GM12878 (cell line): Measurements from ENCODE around the gene CAMK4. TPM values are rescaled to one million over a fixed set of nuclear protein-coding genes. Genes with fewer than 3 reads are reported as not detected.

Experiments used
- ATAC-seq: fragments of 200-7000 bp; cut with Tn5 transposase; 3 replicates; pipeline ENCODE4 v1.9.1; 2020; ENCODE audit warnings: mild to moderate bottlenecking, moderate library complexity
- BruUV-seq: library from RNA; stranded (reverse); fragments of 400-500 nt; replicated peaks from 2 replicates; lab custom pipeline; 2021; lab: Mats Ljungman, UMichigan
- CTCF ChIA-PET: fragments of 300-600 bp; sonication (Branson Sonifier 250); formaldehyde crosslinking; extraction: SDS; loops from one replicate; lab custom pipeline; 2021; ENCODE audit warnings: inconsistent platforms; lab: Yijun Ruan, JAX
- POLR2A ChIA-PET: fragments of 350-600 bp; formaldehyde crosslinking; extraction: SDS; loops from one replicate; lab custom pipeline; 2021; ENCODE audit warnings: inconsistent platforms; lab: Charles Lee
- RAD21 ChIA-PET: fragments of 300-600 bp; sonication (Branson Sonifier 250); formaldehyde crosslinking; loops from one replicate; lab custom pipeline; 2023; ENCODE audit warnings: antibody characterized with exemption; ENCODE audit not compliant: unreplicated experiment; lab: Charles Lee
- SMC1A ChIA-PET: fragments of 300-600 bp; sonication (Branson Sonifier 250); formaldehyde crosslinking; loops from one replicate; lab custom pipeline; 2023; ENCODE audit not compliant: unreplicated experiment, uncharacterized antibody; lab: Charles Lee
- DNase-seq: peaks from one replicate; pipeline ENCODE4 v3.0.0-alpha.2; 2011; ENCODE audit warnings: low read depth, low spot score
- FAIRE-seq: peaks from 3 replicates; lab custom pipeline; 2011; peaks lifted over from hg19 to GRCh38; lab: Jason Lieb, UNC
- H2AFZ ChIP-seq: 2 replicates; pipeline ENCODE4 v1.6.0; 2011; ENCODE audit warnings: low read depth, low read length, control low read depth; ENCODE audit not compliant: control insufficient read depth
- H3K27ac ChIP-seq: 2 replicates; pipeline ENCODE4 v1.5.1; 2011; ENCODE audit warnings: control low read depth; ENCODE audit not compliant: control insufficient read depth, insufficient read depth
- H3K27me3 ChIP-seq, 2 experiments: replicated peaks in 1 of 2; 2 replicates each; pipeline versions ENCODE4 v1.6.0 to v1.6.1; 2011; ENCODE audit warnings: low read length in 1 of 2; ENCODE audit not compliant: control insufficient read depth in 2 of 2, insufficient read depth in 2 of 2
- H3K36me3 ChIP-seq, 2 experiments: 2 replicates each; pipeline ENCODE4 v1.5.1; 2011; ENCODE audit warnings: low read length in 1 of 2; ENCODE audit not compliant: control insufficient read depth in 2 of 2, insufficient read depth in 2 of 2
- H3K4me1 ChIP-seq: 2 replicates; pipeline ENCODE4 v1.6.1; 2011; ENCODE audit warnings: mild to moderate bottlenecking, low read length, moderate library complexity, mixed read lengths; ENCODE audit not compliant: control insufficient read depth, insufficient read depth
- H3K4me2 ChIP-seq: 2 replicates; pipeline ENCODE4 v1.6.0; 2011; ENCODE audit warnings: control low read depth; ENCODE audit not compliant: control insufficient read depth, insufficient read depth
- H3K4me3 ChIP-seq: fragments of 200-600 bp; sonication (generic); 2 replicates; pipeline ENCODE4 v1.5.1; 2016
- H3K79me2 ChIP-seq: 2 replicates; pipeline ENCODE4 v1.6.0; 2011; ENCODE audit warnings: low read length; ENCODE audit not compliant: control insufficient read depth, insufficient read depth
- H3K9ac ChIP-seq: 2 replicates; pipeline ENCODE4 v1.8.0; 2011; ENCODE audit warnings: low read length, control low read depth, mixed read lengths; ENCODE audit not compliant: control insufficient read depth, insufficient read depth
- H3K9me3 ChIP-seq: replicated peaks from 3 replicates; pipeline ENCODE4 v1.5.1; 2011; ENCODE audit warnings: mild to moderate bottlenecking, low read length; ENCODE audit not compliant: control insufficient read depth, insufficient read depth
- H4K20me1 ChIP-seq: 2 replicates; pipeline ENCODE4 v1.6.0; 2011; ENCODE audit not compliant: control insufficient read depth, insufficient read depth
- DPF2 ChIP-seq: fragments of 450-650 bp; IDR thresholded peaks from 2 replicates; pipeline ENCODE4 v1.6.1; 2017; ENCODE audit warnings: mild to moderate bottlenecking
- E4F1 ChIP-seq: fragments of 450-650 bp; IDR thresholded peaks from 2 replicates; pipeline ENCODE4 v1.6.1; 2018; ENCODE audit warnings: borderline replicate concordance, mild to moderate bottlenecking; ENCODE audit not compliant: partially characterized antibody
- JUNB ChIP-seq: IDR thresholded peaks from 2 replicates; pipeline ENCODE4 v1.6.1; 2016; ENCODE audit warnings: antibody characterized with exemption, mild to moderate bottlenecking
- MYB ChIP-seq: fragments of 150-350 bp; IDR thresholded peaks from 2 replicates; pipeline ENCODE4 v1.6.1; 2014; ENCODE audit warnings: mild to moderate bottlenecking, low read depth, low read length, borderline replicate concordance
- PML ChIP-seq: IDR thresholded peaks from 2 replicates; pipeline ENCODE4 v1.6.1; 2012; ENCODE audit warnings: low read length, inconsistent platforms
- WRNIP1 ChIP-seq: IDR thresholded peaks from 2 replicates; pipeline ENCODE4 v1.6.1; 2011; ENCODE audit warnings: low read depth, low read length, improper control_type of control experiment, borderline replicate concordance
- WGBS: methylation state at CpG from one replicate; pipeline ENCODE4 v1.1.6; 2016; ENCODE audit warnings: low lambda C conversion rate; ENCODE audit not compliant: insufficient replicate concordance, insufficient coverage; ENCODE audit errors: missing lambda C conversion rate; 5-methylcytosine and 5-hydroxymethylcytosine counted together
- in situ Hi-C: fragments of 300-500 bp; cut with MboI; formaldehyde crosslinking; loops from 9 replicates; pipeline ENCODE4 v1.14.3; 2018; ENCODE audit warnings: mixed read lengths
- intact Hi-C: fragments of 100-400 bp; cut with micrococcal nuclease; formaldehyde crosslinking; loops from one replicate; pipeline ENCODE4 v1.14.2; 2022; ENCODE audit not compliant: unreplicated experiment
- polyA plus RNA-seq, 11 experiments: library from polyadenylated mRNA; depleted of rRNA in 4 of 11; unstranded in 6 of 11; stranded (reverse) in 5 of 11; fragments of >200 nt; fragmentation: Nextera tagmentation in 4 of 11; fragmentation: Illumina TruSeq in 1 of 11; extraction: Ambion mirVana in 4 of 11; extraction: Trizol in 1 of 11; gene quantifications; 1 replicate in 1 of 11; 2 replicates in 10 of 11; pipeline versions ENCODE4 v1.2.1 to v1.2.3, GENCODE V29; 2011 to 2016; ENCODE audit warnings: inconsistent platforms in 2 of 11, missing spikeins in 2 of 11, low read depth in 1 of 11
- total RNA-seq, 4 experiments: library from RNA; depleted of rRNA in 3 of 4; stranded (reverse); fragments of >200 nt in 3 of 4; fragmentation: Illumina TruSeq in 1 of 4; extraction: Trizol in 1 of 4; gene quantifications; 2 replicates each; pipeline versions ENCODE4 v1.2.1 to v1.2.3, GENCODE V29; 2013 to 2021

The CAMK4 gene
- total and polyA plus RNA-seq, 10 of the 15 experiments (the other 5 are each of a cell fraction or from before 2014, with no cell fraction given) = 13.3 to 51.9 (median 35.3) TPM

GRCh38 chr5:111486055-111486454, 261.9 kb downstream of the CAMK4 start:
- intact Hi-C loops = loop anchor here (5.0 kb wide), 1 partner anchor 329 kb away; no protein-coding TSS in a partner anchor
- ATAC-seq (no peak), FAIRE-seq (no peak), DNase-seq (no peak)
- H3K27me3 ChIP-seq = no peaks in the 10 kb centered on the region
- ChIA-PET RAD21 (no interaction called here), CTCF (no interaction called here), POLR2A (no interaction called here), SMC1A (interaction anchor here (0.8 to 2.5 kb wide), 4 partner anchors 11 to 25 kb away, joined by 3 to 8 read pairs (median 4); no protein-coding TSS in a partner anchor)
- peaks cover 2 to 12% of the 10 kb centered on the region in 2 experiments for H3K36me3 ChIP-seq
- H3K79me2 ChIP-seq = no peaks in the 10 kb centered on the region
- in situ Hi-C loops = no loop called here
- WGBS = 75% methylated on average over 2 of the region's 2 CpGs
- no peaks in the 10 kb centered on the region for H3K4me1 ChIP-seq
- H3K9me3 ChIP-seq = no peaks in the 10 kb centered on the region
- no peak overlapping the region for H3K9ac ChIP-seq
- no peak for TF ChIP-seq JUNB
- TF ChIP-seq MYB = no peak
- no peak for TF ChIP-seq DPF2
- no peak for TF ChIP-seq PML
- TF ChIP-seq WRNIP1 = no peak
- TF ChIP-seq E4F1 = no peak
- no peaks in the 10 kb centered on the region for H4K20me1 ChIP-seq
- H3K4me2 ChIP-seq = no peak overlapping the region
- H3K27ac ChIP-seq = no peak overlapping the region
- BruUV-seq = no TSS peak
- no peak overlapping the region for H2AFZ ChIP-seq
- H3K4me3 ChIP-seq = no peak overlapping the region
